Epithelial cell of prostate (primary cell): ENCODE results near the gene S100A4.
"Not testable (repeated sequence)": the region's sequence is repeated elsewhere in the genome, so short reads cannot be mapped to it uniquely, and the experiment has no call there.

Source experiments
- DNase-seq: peaks from one replicate; pipeline ENCODE4 v3.0.0-alpha.2; 2011; ENCODE audit warnings: low read depth, low spot score
- H3K27ac ChIP-seq: fragments of 450-650 bp; 2 replicates; pipeline ENCODE4 v1.5.1; 2017; ENCODE audit warnings: mild to moderate bottlenecking

Gene S100A4

GRCh38 chr1:153568367-153569099, 22.9 kb upstream of the S100A4 start:
- DNase-seq = peak; percentile 91
- peak overlapping the region; percentile 100 for H3K27ac ChIP-seq

GRCh38 chr1:153567621-153568366, 22.2 kb upstream of the S100A4 start:
- DNase-seq = peak; percentile 99
- H3K27ac ChIP-seq = peak overlapping the region; percentile 100

- peak overlapping the region; percentile 100 for H3K27ac ChIP-seq
- DNase-seq = peak; percentile 98
Measured at GRCh38 chr1:153566414-153567371, 21.1 kb upstream of the S100A4 start.

GRCh38 chr1:153565529-153566374, 20.1 kb upstream of the S100A4 start, which contains the start of gene S100A2:
S100A2 (minus strand) TSS chr1:153565844; CDS start chr1:153563877, 1,967 bp downstream.
- peak; percentile 99 for DNase-seq
- H3K27ac ChIP-seq = peak within 1 kb of the TSS; percentile 100

GRCh38 chr1:153563991-153564390, 18.4 kb upstream of the S100A4 start:
- peak overlapping the region; percentile 100 for H3K27ac ChIP-seq
- DNase-seq = no peak

GRCh38 chr1:153563483-153563901, 17.9 kb upstream of the S100A4 start:
- DNase-seq = no peak
- H3K27ac ChIP-seq = peak overlapping the region; percentile 100

- peak overlapping the region; percentile 100 for H3K27ac ChIP-seq
- not testable (repeated sequence) for DNase-seq
Measured at GRCh38 chr1:153562021-153562420, 16.4 kb upstream of the S100A4 start.

- peak; percentile 60 for DNase-seq
Measured at GRCh38 chr1:153561466-153561985, 15.9 kb upstream of the S100A4 start.

GRCh38 chr1:153560771-153561465, 15.3 kb upstream of the S100A4 start:
- DNase-seq = no peak
- H3K27ac ChIP-seq = peak overlapping the region; percentile 100

More at GRCh38 chr1:153561466-153561985, 15.9 kb upstream of the S100A4 start:
- peak overlapping the region; percentile 100 for H3K27ac ChIP-seq

- H3K27ac ChIP-seq = peak overlapping the region; percentile 100
- DNase-seq = no peak
Measured at GRCh38 chr1:153560241-153560640, 14.6 kb upstream of the S100A4 start.

GRCh38 chr1:153557877-153558276, 12.3 kb upstream of the S100A4 start:
- H3K27ac ChIP-seq = peak overlapping the region; percentile 100
- no peak for DNase-seq

GRCh38 chr1:153556348-153556747, 10.7 kb upstream of the S100A4 start:
- DNase-seq = no peak
- H3K27ac ChIP-seq = peak overlapping the region; percentile 100

- no peak for DNase-seq
Measured at GRCh38 chr1:153553830-153554541, 8.4 kb upstream of the S100A4 start.

GRCh38 chr1:153553096-153553495, 7.5 kb upstream of the S100A4 start:
- H3K27ac ChIP-seq = no peak overlapping the region
- no peak for DNase-seq

More at GRCh38 chr1:153553830-153554541, 8.4 kb upstream of the S100A4 start:
- peak overlapping the region; percentile 50 for H3K27ac ChIP-seq

- no peak for DNase-seq
- no peak overlapping the region for H3K27ac ChIP-seq
Measured at GRCh38 chr1:153552335-153552734, 6.7 kb upstream of the S100A4 start.

GRCh38 chr1:153550827-153551500, 5.4 kb upstream of the S100A4 start:
- H3K27ac ChIP-seq = peak overlapping the region; percentile 32
- no peak for DNase-seq

- peak overlapping the region; percentile 32 for H3K27ac ChIP-seq
- DNase-seq = no peak
Measured at GRCh38 chr1:153550398-153550758, 4.8 kb upstream of the S100A4 start.
